Lower leg skin (tissue), 4 donors: Measurements from ENCODE around the gene TNKS1BP1. TPM values are rescaled to one million over a fixed set of nuclear protein-coding genes. Genes with fewer than 3 reads are reported as not detected.

Experiments
- DNase-seq, 2 donors: peaks; one replicate each; pipeline ENCODE4 v3.0.0-alpha.2; 2019; ENCODE audit warnings: low spot score in 2 of 2
- H3K4me3 ChIP-seq: fragments of 200-600 bp; sonication (generic); 2 replicates; pipeline ENCODE4 v1.5.1; 2017; ENCODE audit warnings: mild to moderate bottlenecking, low read depth; ENCODE audit not compliant: poor library complexity, severe bottlenecking
- WGBS, 2 donors: methylation state at CpG; one replicate each; pipeline ENCODE4 v1.1.5; 2018; 5-methylcytosine and 5-hydroxymethylcytosine counted together
- intact Hi-C: fragments of 100-400 bp; cut with DNase I; formaldehyde crosslinking; loops from one replicate; pipeline ENCODE4 v1.15.0; 2023; ENCODE audit warnings: low total_unique reads
- total RNA-seq, 4 donors: library from RNA; depleted of rRNA; stranded (reverse); fragments of >200 nt; gene quantifications; one replicate each; pipeline ENCODE4 v1.1.0, GENCODE V29; 2016
- TF ChIP-seq, protein P1 (sequence below), 3 donors: fragments of 450-650 bp; IDR thresholded peaks; one replicate each; pipeline ENCODE4 v1.5.1; 2016; ENCODE audit warnings: antibody characterized with exemption in 3 of 3, mild to moderate bottlenecking in 3 of 3, moderate library complexity in 2 of 3

TNKS1BP1 gene
- total RNA-seq, 4 donors from 2014 or later = 219 to 273 (median 230) TPM

DNA sequence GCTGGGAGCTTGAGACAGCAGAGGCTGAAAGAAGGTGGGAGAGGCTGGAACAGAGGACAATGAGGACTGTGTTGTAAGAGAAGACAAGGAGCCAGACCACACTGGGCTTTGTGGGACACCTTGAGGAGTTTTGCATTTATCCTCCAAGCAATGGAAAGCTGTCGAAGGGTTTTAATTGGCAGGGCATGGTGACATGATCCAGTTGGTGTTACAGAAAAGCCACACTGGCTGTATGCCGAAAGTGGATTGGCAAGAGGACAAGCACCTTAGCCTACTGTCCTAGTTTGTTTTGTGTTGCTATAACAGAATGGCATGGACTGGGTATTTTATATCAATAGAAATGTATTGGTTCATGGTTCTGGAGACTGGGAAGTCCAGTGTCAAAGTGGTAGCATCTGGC, 73.7 kb downstream of the TNKS1BP1 start:
- DNase-seq = peak in 1 of 2 donors; percentile 57
- TF ChIP-seq, protein P1, sequence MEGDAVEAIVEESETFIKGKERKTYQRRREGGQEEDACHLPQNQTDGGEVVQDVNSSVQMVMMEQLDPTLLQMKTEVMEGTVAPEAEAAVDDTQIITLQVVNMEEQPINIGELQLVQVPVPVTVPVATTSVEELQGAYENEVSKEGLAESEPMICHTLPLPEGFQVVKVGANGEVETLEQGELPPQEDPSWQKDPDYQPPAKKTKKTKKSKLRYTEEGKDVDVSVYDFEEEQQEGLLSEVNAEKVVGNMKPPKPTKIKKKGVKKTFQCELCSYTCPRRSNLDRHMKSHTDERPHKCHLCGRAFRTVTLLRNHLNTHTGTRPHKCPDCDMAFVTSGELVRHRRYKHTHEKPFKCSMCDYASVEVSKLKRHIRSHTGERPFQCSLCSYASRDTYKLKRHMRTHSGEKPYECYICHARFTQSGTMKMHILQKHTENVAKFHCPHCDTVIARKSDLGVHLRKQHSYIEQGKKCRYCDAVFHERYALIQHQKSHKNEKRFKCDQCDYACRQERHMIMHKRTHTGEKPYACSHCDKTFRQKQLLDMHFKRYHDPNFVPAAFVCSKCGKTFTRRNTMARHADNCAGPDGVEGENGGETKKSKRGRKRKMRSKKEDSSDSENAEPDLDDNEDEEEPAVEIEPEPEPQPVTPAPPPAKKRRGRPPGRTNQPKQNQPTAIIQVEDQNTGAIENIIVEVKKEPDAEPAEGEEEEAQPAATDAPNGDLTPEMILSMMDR (IDR thresholded peaks at IDR 0.05) = no peak
- intact Hi-C loops = no loop called here
- 72 to 79% methylated on average over 2 of the region's 2 CpGs for WGBS, 2 donors
- no peak overlapping the region for H3K4me3 ChIP-seq

Other genes starting within 250 kb of the TNKS1BP1 start
- under 1 TPM in 2 of 4 donors, not detected in 2; 0.08 to 0.15 TPM for gene LRRC55, start 143.0 kb downstream of the TNKS1BP1 start, total RNA-seq
- gene APLNR, start 87.7 kb downstream of the TNKS1BP1 start, total RNA-seq = 1 to 10 TPM in 2 of 4 donors, under 1 TPM in 2; 0.17 to 1.6 (median 0.82) TPM
- gene SSRP1, start 10.9 kb upstream of the TNKS1BP1 start, total RNA-seq = 10 to 100 TPM; 66.1 to 76.1 (median 74.6) TPM
- gene P2RX3, start 13.4 kb upstream of the TNKS1BP1 start, total RNA-seq = not detected
- not detected for gene PRG3, start 56.2 kb upstream of the TNKS1BP1 start, total RNA-seq
- 1 to 10 TPM in 1 of 4 donors, under 1 TPM in 1, not detected in 2; 0.84 to 1.7 TPM for gene PRG2, start 65.7 kb upstream of the TNKS1BP1 start, total RNA-seq
- 10 to 100 TPM; 12.4 to 66.4 (median 41.1) TPM for gene SLC43A3, start 102.2 kb upstream of the TNKS1BP1 start, total RNA-seq
- gene RTN4RL2, start 135.6 kb upstream of the TNKS1BP1 start, total RNA-seq = 1 to 10 TPM in 3 of 4 donors, under 1 TPM in 1; 0.55 to 3.6 (median 2.3) TPM
- 10 to 100 TPM; 15.9 to 20.2 (median 18.3) TPM for gene SLC43A1, start 190.8 kb upstream of the TNKS1BP1 start, total RNA-seq
- gene TIMM10, start 205.8 kb upstream of the TNKS1BP1 start, total RNA-seq = 10 to 100 TPM; 24.3 to 53.2 (median 29.4) TPM
- not detected for gene SMTNL1, start 212.6 kb upstream of the TNKS1BP1 start, total RNA-seq
- 10 to 100 TPM; 14.5 to 31.0 (median 19.9) TPM for gene UBE2L6, start 242.7 kb upstream of the TNKS1BP1 start, total RNA-seq